HG03060 (cell line): ENCODE results near the gene GPR32.
"Not testable (repeated sequence)": the region's sequence is repeated elsewhere in the genome, so short reads cannot be mapped to it uniquely, and the experiment has no call there.

Experiments used
- ATAC-seq: cut with Tn5 transposase; IDR thresholded peaks from one replicate; pipeline ENCODE4 v1.9.1; 2021; ENCODE audit warnings: low read depth, moderate number of reproducible peaks; ENCODE audit not compliant: unreplicated experiment

Gene GPR32

DNA sequence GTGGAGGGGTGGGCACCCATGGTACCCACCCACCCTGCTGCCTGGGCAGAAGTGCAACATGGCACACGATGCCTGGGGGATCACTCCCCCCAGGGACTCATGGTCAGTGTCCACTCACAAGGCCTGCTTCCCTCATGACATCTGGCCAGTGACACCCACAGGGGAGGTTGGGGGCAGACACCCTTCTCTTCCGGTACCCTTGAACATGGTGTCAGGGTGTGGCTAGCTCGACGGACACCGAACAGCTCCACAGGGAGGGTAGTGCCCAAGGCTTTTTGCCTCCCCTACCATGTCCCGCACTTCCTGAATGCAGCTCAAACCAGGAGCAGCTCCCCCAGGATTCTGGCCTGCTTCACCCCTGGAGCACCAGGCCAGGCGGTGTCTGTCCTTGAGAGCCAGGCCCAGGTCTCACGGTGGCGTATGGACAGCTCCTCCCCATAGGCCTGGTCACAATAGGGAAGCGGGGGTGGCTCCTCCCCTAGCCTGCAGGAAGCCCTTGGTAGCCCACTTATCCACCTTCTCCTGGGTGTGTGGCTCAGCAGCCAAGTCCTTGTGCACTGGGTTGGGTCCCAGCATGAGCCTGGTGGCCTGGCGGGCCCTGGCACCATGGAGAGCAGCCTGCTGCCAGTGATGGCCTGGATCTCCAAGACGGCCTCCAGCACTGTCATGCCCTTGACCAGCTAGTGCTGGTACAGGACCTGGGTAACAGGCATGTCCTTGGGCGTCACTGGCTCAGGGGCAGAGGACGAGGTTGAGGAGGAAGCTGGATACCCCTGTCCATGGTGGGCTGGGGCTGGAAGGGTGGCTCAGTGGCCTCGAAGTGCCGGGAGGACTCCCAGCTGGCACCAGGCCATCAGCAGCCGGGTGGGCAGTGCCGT is 27.8 kb downstream of the GPR32 start:
- ATAC-seq: no peak

DNA sequence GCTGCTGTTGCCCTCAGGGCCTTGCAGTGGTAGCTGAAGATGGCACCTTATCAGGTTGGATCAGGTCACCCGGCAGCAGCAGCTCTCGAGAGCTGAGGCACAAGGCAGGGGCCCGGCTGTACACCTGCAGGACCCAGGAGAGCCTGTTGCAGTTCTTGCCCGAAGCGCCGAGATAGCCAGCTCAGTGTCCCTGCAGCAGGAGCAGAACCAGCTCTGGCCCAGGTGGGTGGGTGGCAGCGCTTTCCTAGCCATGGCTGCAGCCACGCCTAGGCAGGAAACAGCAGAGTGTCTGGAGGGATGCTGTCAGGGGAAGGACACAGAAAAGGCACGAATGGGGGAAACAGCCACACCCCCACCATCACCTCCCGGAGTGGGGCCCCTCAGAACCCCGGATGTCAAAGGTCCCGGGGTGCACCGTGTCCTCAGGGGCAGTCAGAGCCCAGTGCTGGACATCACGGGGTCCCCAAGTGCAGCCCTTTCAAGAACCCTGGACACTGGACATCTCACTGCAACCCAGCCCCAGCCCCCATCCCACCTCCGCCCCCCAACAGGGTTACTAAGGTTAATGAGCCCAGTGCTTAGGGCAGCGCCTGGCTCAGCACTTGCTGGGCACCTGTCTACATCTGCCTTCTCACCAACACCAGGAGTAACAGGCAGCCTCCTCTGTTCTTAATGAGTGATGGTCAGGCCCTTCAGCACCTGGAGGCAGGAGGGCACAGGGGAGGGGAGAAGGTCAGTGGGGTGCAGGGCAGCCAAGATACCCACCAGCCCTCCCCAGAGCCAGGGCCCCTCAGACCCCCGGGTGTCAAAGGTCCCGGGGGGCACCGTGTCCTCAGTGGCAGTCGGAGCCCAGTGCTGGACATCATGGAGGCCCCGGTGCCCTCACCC is 28.6 kb downstream of the GPR32 start:
- no peak for ATAC-seq

DNA sequence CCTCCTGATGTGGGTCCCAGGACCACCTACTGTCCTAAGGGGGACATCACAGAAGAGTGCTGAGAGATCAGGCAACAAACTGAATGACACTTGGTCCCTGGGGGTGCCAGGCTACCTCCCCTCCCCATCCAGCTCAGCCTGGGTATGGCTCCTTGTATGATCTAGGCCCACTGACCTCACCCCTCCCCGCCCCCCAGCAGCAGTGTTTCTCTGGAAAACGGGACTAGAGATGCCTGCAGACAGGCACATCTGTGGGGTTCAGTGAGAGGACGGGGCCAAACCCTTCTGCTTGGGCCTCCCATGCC is 29.2 kb downstream of the GPR32 start:
- ATAC-seq: no peak

DNA sequence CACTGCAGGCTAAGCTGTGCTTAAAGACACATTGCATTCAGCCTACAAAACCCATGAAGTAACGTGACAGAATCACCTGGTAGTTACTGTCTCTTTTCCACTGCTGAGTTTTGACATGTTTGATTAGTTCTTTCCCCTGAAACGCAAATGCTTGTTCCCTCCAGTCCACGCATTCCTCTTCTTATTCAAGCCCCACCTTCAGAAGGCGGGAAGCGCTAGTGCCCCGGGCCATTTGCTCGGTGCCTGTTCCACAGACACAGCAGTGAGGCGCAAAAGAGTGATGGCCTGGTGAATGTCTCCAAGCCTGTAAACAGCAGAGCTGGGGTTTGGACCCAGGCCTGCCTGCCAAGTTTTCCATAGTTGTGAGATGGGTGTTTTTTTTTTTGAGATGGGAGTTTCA is 30.8 kb downstream of the GPR32 start:
- no peak for ATAC-seq

DNA sequence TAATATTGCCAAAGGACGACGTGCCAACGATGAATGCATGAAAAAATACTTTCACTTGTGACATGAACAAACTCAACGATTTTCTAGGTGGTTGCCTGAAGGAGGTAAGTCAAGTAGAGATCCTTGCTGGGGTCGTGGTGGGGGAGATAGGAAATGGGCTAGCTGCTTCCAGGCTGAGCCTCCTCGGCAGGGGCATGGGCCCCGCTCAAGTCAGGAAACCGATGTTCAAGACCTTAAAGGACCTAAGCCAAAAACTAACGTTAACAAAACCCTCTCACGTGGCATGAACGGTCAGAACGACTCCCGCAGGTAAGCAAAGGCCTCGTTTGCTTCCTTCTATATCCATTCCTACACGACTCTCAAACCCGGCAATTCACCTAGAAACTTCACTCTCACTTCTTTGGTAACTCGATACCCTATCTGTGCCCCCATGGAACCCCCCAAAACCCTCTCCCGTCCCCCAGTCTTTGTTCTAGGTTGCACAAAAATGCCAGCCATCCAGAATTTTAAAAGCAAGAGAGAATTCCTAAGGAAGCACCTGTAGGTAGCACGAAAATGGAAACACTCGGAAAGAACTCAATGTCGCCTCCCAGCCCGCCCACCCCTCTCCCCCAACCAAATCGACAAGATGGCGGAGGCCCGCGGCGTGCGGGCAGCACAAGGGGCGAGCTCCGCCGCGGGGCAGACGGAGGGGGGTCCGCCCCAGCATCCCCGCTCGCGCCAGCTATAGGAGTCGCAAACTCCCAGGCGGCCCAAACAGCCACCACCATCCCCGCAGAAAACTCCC is 33.6 kb downstream of the GPR32 start:
- no peak for ATAC-seq

DNA sequence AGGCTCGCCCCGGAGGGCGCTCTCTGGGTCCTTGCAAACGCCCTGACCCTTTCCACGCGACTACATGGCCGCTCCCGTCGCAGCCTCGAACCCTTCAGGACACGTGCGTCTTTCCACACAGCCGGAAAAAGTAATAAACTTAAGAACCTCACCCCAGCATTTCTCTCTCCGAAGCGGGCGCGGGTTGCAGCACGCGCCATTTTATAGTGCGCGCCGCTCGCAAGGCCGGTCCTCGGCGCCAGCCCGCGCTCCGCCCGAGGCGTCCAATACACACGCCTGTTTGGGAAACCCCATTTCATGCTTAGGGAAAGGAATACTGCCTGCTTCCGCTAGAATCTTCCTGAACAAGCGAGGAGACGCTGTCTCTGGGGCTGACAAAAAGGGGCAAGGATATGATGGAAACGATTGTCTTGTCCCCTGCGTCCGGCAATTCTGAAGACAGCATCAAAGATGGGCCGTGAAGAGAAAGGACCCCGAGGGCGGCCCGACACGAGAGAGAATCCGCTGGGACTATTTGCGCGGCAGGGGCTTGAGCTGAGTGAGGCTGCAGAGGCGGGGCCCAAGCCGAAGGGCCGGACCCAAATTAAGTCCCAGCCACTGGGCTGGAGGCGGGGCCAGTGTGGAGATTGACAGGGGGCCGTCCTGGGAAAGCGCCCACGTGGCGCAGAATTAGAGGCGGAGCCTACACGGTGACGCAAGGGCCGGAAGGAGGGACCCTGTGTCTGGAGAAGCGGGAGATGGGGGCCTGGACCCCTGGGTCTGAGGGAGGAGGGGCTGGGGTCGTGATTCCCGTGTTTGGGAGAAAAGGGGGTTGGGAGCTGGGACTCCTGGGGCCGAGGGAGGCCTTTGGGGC is 34.4 kb downstream of the GPR32 start:
- ATAC-seq: peak; percentile 78

DNA sequence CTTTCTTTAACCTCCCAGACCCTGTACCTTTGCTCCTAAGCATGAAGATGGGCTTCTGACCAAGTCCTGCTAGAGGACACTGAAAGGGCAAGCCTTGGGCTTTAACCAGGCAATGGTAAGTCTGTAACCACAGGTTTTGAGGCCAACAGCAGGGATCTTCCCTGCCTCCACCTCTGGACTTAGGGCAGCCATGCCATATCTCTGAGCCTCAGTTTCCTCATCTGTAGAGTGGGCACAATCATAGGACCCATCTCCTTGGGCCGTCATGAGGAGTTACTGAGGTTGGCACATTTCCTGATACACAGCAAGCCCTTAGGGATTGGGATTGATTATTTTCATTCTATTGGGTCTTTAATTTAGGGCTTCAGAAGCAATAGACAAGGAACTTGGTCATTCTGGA is 38.6 kb downstream of the GPR32 start:
- no peak for ATAC-seq

DNA sequence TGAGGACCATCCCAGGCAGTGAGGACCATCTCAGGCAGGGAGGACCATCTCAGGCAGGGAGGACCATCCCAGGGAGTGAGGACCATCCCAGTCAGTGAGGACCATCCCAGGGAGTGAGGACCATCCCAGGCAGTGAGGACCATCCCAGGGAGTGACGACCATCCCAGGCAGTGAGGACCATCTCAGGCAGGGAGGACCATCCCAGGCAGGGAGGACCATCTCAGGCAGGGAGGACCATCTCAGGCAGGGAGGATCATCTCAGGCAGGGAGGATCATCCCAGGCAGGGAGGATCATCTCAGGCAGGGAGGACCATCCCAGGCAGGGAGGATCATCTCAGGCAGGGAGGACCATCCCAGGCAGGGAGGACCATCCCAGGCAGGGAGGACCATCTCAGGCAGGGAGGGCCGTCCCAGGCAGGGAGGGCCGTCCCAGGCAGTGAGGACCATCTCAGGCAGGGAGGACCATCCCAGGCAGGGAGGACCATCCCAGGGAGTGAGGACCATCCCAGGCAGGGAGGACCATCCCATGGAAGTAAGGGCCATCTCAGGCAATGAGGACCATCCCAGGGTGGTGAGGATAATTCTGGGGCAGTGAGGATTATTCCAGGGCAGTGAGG is 41.5 kb downstream of the GPR32 start:
- not testable (repeated sequence) for ATAC-seq

DNA sequence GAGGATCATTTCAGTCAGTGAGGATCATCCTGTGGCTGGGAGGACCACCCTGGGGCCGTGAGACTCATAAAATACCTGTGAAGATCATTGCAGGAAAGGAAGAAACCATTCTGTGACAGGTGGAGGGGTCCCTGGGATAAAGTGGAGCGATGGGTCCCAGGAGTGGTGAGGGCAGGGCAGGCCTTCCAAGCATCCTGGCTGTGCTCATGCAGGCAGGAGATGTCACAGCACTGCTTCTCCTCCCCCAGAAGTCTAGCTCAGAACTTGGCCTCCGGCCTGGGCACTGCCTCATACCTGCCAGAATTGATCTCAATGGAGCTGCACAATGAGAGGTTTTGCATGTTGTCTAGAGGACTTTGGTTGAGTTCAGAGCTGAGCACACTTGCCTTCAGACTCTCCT is 42.2 kb downstream of the GPR32 start:
- ATAC-seq: no peak

DNA sequence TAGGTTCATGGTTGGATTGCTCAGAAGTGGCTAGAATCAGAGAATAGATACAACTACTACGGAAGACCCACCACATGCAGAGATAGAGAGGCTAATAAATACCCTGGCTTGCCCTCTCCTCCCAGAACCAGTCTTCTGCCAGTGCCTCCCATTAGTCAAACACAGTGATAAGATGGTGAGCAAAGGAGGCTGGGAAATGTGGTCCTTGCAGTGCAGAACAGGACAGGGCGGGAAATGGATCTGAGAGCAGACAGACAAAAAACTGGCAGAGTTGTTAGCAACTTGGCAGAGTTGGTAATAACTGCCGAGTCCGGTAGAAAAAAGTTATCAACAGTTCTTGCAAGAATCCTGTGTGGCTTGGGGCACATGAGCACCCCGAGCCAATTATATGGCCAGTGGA is 44.6 kb downstream of the GPR32 start:
- no peak for ATAC-seq

DNA sequence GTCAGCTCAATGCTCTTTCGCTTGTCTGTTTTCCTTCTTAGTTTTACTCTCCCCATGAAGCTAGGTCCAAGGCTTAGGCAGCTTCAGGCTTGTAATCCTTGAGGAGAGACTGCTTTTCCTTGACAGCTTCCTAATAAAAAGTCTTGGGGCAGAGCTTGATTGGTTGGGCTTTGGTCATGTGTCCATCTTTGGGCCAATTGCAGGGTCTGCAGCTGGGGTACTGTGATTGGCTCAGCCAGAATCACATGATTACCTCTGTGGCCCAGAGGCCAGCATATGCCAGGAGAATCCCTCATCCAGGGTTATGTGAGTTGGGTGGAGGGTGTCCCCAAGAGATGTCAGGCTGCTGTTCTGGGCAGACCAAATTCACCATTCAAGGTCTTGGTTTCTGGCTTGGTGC is 45.2 kb downstream of the GPR32 start:
- no peak for ATAC-seq

DNA sequence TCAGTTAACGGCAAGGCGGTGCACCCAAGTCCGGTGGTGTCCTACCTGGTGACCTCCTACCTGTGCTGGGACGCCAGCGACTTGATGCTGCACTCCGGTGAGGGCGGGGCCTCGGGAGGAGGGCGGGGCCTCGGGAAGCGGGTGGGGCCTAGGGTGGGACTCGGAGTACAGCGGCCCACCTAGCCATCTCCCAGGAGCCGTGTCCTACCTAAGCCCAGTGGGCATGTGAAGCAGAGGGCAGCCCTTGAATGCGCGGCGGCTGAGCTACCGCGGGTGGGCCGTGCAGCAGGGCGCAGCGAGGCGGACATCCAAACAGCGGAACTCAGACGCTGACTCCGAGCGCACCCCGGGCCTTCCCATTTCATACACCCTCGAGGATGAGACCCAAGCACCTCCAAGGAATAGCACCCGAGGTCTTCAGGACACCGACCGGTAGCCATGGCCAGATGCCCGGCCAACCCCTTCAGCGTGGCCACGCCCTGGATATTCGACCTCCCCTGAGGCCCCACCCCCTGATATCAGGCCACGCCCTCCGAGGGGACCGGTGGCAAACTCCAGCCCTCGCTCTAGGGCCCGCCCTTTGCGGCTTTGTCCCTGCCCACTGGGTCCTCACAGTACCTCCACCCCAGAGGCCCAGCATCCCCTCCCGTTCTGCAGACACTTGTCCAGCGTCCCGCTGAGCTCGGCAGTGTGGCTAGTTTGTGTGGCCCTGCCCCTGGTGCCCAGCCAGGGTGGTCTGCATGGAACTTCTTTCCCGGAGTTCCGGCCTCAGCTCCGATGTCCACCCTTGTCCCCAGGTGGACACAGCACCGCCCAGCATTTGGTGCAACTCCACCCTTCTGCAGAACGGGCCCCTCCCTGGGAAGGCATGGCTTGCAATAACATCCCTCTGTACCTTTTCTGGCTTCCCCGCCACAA is 47.9 kb downstream of the GPR32 start:
- ATAC-seq: peak; percentile 32

DNA sequence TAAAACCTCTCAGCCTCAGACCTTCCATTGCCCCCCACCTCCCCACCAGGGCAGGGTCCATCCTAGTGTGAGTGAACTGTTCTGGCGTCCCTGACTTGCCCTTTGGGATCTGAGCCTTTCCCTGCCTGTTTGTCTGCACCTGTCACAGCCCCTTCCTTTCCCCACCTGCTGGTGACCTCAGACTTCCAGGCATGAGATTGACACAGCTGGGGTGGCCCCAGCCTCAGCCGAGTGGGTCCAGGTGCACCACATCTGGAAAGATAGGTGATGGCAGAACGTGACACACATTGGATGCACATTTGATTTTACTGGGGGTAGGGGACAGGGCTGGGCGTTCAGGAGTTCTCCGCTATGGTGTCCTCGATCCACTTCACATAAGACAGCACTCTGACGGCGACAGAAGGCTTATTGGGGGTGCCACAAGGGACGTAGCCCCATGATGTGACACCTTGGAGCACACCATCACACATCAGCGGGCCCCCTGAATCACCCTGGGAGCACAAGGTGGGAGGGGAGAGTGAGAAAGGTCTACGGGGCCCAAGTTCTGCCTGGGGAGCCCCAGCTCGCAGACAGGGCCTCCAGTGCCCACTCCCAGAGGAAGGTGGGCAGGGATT is 48.7 kb downstream of the GPR32 start:
- no peak for ATAC-seq

DNA sequence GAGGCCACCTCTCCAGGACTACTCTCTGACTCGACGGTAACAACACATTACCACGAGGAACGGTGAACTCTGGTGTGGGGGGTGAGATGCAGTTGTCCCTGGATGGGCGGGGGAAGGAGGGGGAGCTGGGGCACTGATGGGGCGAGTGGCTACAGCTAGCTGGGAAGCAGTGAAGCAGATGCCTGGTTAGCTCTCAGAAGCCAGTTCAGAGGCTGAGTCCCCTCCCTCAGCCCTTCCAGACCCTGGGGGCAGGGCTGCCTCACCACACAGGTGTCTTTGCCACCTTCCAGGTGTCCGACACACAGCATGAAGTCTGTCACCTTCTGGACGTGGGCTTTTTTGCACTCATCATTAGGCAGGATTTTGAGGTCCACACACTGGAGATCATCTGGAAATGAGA is 49.4 kb downstream of the GPR32 start:
- ATAC-seq: no peak

DNA sequence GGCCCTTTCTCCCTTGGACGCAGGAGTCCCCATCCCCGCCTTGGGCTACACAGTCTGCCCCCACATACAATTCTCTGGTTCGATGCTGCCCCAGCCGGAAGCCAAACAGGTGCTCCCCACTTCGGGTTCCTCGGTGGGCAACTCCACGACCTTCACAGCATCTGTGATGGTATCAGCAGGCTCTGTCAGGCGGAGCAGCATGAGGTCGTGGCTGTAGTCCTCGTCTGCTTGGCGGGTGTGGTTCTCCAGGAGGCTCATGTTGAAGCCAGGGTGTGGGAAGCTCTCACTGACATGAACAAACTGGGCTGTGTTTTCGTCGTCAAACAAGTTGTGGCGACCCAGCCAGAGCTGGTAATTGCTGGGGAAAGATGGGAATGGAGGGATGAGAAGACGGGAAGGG is 49.8 kb downstream of the GPR32 start:
- ATAC-seq: no peak

DNA sequence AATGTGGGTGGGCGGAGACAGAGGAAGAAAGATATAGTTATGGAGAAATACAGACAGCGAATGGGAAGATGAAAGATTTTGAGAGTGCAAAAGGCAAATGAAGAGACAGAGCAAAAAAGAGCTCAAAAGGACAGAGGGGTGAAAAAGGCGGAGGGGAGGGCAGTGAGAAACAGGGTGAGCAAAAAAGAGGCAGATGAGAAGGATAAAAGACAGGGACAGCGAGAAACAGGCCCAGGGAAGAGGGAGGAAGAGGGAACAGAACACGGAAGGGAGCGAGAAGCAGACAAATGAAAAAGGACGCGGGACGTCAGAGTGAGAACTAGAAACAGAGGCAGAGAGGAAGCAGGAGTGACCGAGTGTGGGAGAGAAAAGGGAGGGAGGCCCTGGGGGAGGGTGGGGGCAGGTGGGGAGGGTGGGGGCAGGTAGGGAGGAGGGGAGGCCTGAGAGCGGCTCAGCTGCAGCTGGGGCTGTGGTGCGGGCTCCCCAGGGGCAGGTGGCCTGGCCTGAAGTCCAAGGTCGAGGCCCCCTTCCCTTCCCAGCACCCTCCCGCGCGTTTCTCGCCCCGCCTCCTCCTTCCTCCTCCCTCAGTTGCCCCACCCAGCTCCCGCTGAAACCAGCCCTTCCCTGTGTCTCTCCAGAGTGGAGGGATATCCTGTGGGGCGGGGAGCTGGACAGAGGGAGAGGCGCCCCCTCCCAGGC is 50.4 kb downstream of the GPR32 start:
- no peak for ATAC-seq

DNA sequence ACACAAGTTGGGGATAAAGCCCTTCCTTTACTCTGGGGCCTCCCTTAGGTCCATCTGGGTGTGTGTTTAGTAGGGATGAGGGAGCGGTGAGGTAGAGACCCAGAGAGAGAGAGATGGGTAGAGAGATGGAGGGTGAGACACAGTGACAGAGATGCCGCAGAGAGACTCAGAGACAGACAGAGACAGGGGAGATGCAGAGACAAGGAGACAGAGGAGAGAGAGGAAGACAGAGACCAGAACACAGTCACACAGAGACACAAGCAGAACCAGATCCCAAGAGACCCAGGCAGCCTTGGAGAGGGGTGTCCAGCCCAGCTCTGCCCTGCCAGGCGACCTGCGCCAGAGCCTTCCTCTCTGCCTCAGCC is 51.0 kb downstream of the GPR32 start:
- ATAC-seq: no peak
